GM18526 (cell line): ENCODE measurements around the gene TTC34.

ENCODE experiments used
- POLR2A ChIP-seq: IDR thresholded peaks from 3 replicates; pipeline ENCODE4 v1.6.1; 2011; ENCODE audit not compliant: insufficient read length; ENCODE audit errors: extremely low read depth

The TTC34 gene

GRCh38 chr1:2630498-2631135 lies 170.9 kb downstream of the TTC34 start:
- TF ChIP-seq POLR2A: no peak

- no peak for TF ChIP-seq POLR2A
Observed at GRCh38 chr1:2629627-2630497, 171.6 kb downstream of the TTC34 start.

GRCh38 chr1:2628933-2629626 lies 172.4 kb downstream of the TTC34 start:
- no peak for TF ChIP-seq POLR2A

GRCh38 chr1:2628191-2628932 lies 173.1 kb downstream of the TTC34 start:
- TF ChIP-seq POLR2A: no peak

- no peak for TF ChIP-seq POLR2A
Observed at GRCh38 chr1:2627746-2628145, 173.7 kb downstream of the TTC34 start.

GRCh38 chr1:2625311-2625710 lies 176.2 kb downstream of the TTC34 start:
- no peak for TF ChIP-seq POLR2A

GRCh38 chr1:2624735-2625300 lies 176.7 kb downstream of the TTC34 start:
- no peak for TF ChIP-seq POLR2A

GRCh38 chr1:2623571-2624337 lies 177.7 kb downstream of the TTC34 start:
- no peak for TF ChIP-seq POLR2A

GRCh38 chr1:2617971-2618470 lies 183.5 kb downstream of the TTC34 start:
- no peak for TF ChIP-seq POLR2A

GRCh38 chr1:2614145-2614544 lies 187.3 kb downstream of the TTC34 start:
- no peak for TF ChIP-seq POLR2A

GRCh38 chr1:2612591-2613365 lies 188.7 kb downstream of the TTC34 start:
- no peak for TF ChIP-seq POLR2A

- no peak for TF ChIP-seq POLR2A
Observed at GRCh38 chr1:2611621-2612437, 189.7 kb downstream of the TTC34 start.
